Bronchial epithelial cell (primary cell): ENCODE measurements around the gene CEACAM6. TPM values are rescaled to one million over a fixed set of nuclear protein-coding genes. Genes with fewer than 3 reads are reported as not detected.
"Not testable (repeated sequence)": the region's sequence is repeated elsewhere in the genome, so short reads cannot be mapped to it uniquely, and the experiment has no call there.

Experiments
- DNase-seq: peaks from one replicate; pipeline ENCODE4 v3.0.0-alpha.2; 2010; ENCODE audit warnings: low read depth
- FAIRE-seq: peaks from 2 replicates; lab custom pipeline; 2011; peaks lifted over from hg19 to GRCh38; lab: Jason Lieb, UNC
- H3K27me3 ChIP-seq: 2 replicates; pipeline ENCODE4 v1.5.1; 2011; ENCODE audit warnings: low read length; ENCODE audit not compliant: control insufficient read depth, insufficient read depth
- H3K36me3 ChIP-seq: 2 replicates; pipeline ENCODE4 v1.5.1; 2011; ENCODE audit warnings: low read length; ENCODE audit not compliant: control insufficient read depth, insufficient read depth
- H3K4me3 ChIP-seq: 2 replicates; pipeline ENCODE4 v1.5.1; 2011; ENCODE audit warnings: mild to moderate bottlenecking, low read depth, low read length, control low read depth
- total RNA-seq: library from RNA; depleted of rRNA; stranded (reverse); fragments of >200 nt; gene quantifications from 2 replicates; pipeline ENCODE4 v1.2.1, GENCODE V29; 2014
- TF ChIP-seq, protein P1 (sequence below): IDR thresholded peaks from 2 replicates; pipeline ENCODE4 v1.5.1; 2011; ENCODE audit warnings: mild to moderate bottlenecking, moderate library complexity, low read length, control low read depth, inconsistent platforms; ENCODE audit not compliant: insufficient read depth, severe bottlenecking

The CEACAM6 gene
- 13.7 and 41.6 TPM in 2 replicates for total RNA-seq

DNA sequence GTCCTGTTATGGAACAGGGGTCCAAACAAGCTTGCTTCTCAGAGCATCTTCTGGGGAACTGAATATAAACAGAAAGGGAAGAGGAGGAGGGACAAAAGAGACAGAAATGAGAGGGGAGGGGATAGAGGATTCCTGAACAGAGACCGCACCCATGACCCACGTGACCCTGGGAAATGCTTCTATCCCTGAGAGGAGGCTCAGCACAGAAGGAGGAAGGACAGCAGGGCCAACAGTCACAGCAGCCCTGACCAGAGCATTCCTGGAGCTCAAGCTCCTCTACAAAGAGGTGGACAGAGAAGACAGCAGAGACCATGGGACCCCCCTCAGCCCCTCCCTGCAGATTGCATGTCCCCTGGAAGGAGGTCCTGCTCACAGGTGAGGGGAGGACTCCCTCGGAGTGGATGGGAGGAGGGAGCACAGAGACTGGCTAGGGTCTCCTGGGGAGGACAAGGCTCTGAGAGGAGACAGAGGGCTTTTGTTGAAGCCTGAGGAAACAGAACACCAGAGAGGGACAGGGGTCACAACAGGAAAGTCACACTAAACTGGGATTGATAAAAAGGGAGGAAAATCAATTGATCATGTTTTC lies at the start of gene CEACAM6:
CEACAM6 (plus strand) TSS at position 203 of the 586 bp plus-strand sequence; CDS start at position 312, 109 bp downstream.
- TF ChIP-seq, protein P1, sequence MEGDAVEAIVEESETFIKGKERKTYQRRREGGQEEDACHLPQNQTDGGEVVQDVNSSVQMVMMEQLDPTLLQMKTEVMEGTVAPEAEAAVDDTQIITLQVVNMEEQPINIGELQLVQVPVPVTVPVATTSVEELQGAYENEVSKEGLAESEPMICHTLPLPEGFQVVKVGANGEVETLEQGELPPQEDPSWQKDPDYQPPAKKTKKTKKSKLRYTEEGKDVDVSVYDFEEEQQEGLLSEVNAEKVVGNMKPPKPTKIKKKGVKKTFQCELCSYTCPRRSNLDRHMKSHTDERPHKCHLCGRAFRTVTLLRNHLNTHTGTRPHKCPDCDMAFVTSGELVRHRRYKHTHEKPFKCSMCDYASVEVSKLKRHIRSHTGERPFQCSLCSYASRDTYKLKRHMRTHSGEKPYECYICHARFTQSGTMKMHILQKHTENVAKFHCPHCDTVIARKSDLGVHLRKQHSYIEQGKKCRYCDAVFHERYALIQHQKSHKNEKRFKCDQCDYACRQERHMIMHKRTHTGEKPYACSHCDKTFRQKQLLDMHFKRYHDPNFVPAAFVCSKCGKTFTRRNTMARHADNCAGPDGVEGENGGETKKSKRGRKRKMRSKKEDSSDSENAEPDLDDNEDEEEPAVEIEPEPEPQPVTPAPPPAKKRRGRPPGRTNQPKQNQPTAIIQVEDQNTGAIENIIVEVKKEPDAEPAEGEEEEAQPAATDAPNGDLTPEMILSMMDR: no peak
- Histone ChIP-seq H3K36me3 (no peaks in the 10 kb centered on the region), H3K27me3 (no peaks in the 10 kb centered on the region), H3K4me3 (no peak within 1 kb of the TSS)
- DNase-seq (no peak), FAIRE-seq (no peak)

DNA sequence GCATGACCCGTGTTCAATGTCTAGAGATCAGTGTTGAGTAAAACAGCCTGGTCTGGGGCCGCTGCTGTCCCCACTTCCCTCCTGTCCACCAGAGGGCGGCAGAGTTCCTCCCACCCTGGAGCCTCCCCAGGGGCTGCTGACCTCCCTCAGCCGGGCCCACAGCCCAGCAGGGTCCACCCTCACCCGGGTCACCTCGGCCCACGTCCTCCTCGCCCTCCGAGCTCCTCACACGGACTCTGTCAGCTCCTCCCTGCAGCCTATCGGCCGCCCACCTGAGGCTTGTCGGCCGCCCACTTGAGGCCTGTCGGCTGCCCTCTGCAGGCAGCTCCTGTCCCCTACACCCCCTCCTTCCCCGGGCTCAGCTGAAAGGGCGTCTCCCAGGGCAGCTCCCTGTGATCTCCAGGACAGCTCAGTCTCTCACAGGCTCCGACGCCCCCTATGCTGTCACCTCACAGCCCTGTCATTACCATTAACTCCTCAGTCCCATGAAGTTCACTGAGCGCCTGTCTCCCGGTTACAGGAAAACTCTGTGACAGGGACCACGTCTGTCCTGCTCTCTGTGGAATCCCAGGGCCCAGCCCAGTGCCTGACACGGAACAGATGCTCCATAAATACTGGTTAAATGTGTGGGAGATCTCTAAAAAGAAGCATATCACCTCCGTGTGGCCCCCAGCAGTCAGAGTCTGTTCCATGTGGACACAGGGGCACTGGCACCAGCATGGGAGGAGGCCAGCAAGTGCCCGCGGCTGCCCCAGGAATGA lies 48.4 kb upstream of the CEACAM6 start:
- TF ChIP-seq, protein P1: peak; percentile 90
- H3K4me3 ChIP-seq: peak overlapping the region; percentile 10
- no peaks in the 10 kb centered on the region for H3K36me3 ChIP-seq
- H3K27me3 ChIP-seq: no peaks in the 10 kb centered on the region
- FAIRE-seq (no peak), DNase-seq (peak; percentile 38)

DNA sequence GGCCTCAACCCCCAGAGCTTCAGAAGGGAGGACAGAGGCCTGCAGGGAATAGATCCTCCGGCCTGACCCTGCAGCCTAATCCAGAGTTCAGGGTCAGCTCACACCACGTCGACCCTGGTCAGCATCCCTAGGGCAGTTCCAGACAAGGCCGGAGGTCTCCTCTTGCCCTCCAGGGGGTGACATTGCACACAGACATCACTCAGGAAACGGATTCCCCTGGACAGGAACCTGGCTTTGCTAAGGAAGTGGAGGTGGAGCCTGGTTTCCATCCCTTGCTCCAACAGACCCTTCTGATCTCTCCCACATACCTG lies 47.9 kb upstream of the CEACAM6 start:
- no peak overlapping the region for H3K4me3 ChIP-seq
- FAIRE-seq (peak; percentile 52), DNase-seq (no peak)
- TF ChIP-seq, protein P1: no peak
- no peaks in the 10 kb centered on the region for H3K36me3 ChIP-seq
- H3K27me3 ChIP-seq: no peaks in the 10 kb centered on the region

DNA sequence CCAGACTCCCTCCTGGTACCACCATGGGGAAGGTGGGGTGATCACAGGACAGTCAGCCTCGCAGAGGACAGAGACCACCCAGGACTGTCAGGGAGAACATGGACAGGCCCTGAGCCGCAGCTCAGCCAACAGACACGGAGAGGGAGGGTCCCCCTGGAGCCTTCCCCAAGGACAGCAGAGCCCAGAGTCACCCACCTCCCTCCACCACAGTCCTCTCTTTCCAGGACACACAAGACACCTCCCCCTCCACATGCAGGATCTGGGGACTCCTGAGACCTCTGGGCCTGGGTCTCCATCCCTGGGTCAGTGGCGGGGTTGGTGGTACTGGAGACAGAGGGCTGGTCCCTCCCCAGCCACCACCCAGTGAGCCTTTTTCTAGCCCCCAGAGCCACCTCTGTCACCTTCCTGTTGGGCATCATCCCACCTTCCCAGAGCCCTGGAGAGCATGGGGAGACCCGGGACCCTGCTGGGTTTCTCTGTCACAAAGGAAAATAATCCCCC lies 47.4 kb upstream of the CEACAM6 start:
- Histone ChIP-seq H3K36me3 (no peaks in the 10 kb centered on the region), H3K4me3 (no peak overlapping the region), H3K27me3 (no peaks in the 10 kb centered on the region)
- no peak for DNase-seq
- FAIRE-seq: no peak
- TF ChIP-seq, protein P1: no peak

DNA sequence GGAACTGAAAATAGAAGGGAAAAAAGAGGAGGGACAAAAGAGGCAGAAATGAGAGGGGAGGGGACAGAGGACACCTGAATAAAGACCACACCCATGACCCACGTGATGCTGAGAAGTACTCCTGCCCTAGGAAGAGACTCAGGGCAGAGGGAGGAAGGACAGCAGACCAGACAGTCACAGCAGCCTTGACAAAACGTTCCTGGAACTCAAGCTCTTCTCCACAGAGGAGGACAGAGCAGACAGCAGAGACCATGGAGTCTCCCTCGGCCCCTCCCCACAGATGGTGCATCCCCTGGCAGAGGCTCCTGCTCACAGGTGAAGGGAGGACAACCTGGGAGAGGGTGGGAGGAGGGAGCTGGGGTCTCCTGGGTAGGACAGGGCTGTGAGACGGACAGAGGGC lies 46.8 kb upstream of the CEACAM6 start, which contains the start of gene CEACAM5:
CEACAM5 (plus strand) TSS at position 146 of the 400 bp plus-strand sequence; CDS start at position 252, 106 bp downstream.
- Histone ChIP-seq H3K36me3 (no peaks in the 10 kb centered on the region), H3K27me3 (no peaks in the 10 kb centered on the region), H3K4me3 (no peak within 1 kb of the TSS)
- no peak for FAIRE-seq
- TF ChIP-seq, protein P1: no peak
- no peak for DNase-seq

DNA sequence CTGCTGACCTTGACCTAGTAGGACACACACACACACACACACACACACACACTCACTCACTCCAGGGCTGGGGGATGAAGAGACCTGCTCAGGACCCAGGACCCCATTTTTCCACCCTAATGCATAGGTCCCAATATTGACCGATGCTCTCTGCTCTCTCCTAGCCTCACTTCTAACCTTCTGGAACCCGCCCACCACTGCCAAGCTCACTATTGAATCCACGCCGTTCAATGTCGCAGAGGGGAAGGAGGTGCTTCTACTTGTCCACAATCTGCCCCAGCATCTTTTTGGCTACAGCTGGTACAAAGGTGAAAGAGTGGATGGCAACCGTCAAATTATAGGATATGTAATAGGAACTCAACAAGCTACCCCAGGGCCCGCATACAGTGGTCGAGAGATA lies 45.8 kb upstream of the CEACAM6 start:
- not testable (repeated sequence) for H3K4me3 ChIP-seq, DNase-seq, H3K36me3 ChIP-seq, H3K27me3 ChIP-seq
- FAIRE-seq: peak; percentile 28
